ENCODE data around the gene ASB16. TPM values are rescaled to one million over a fixed set of nuclear protein-coding genes. Genes with fewer than 3 reads are reported as not detected.
A peak's percentile ranks its signal among the peaks of the same experiment; 100 is the strongest.

Gene ASB16
- total and polyA plus RNA-seq, 4 donors: 0.11 to 3.1 (median 1.4) TPM; not detected in 1

GRCh38 chr17:44197980-44198720 lies 27.6 kb downstream of the ASB16 start:
- H3K4me1 ChIP-seq (ENCODE audit: control insufficient read depth, insufficient read depth, low read length): peaks cover 25% of the 10 kb centered on the region
- peaks cover 47% of the 10 kb centered on the region for H3K36me3 ChIP-seq (ENCODE audit: control insufficient read depth, insufficient read depth, low read length)
- H3K27ac ChIP-seq (ENCODE audit: low read depth, low read length): peak overlapping the region; percentile 91
- no peaks in the 10 kb centered on the region for H3K9me3 ChIP-seq (ENCODE audit: control insufficient read depth, insufficient read depth, low read length)
- H3K27me3 ChIP-seq (ENCODE audit: control insufficient read depth, insufficient read depth, low read length): no peaks in the 10 kb centered on the region
- peak in 2 of 6 donors; percentile 36 to 61 for DNase-seq (ENCODE audit: low read depth in 4 of 6, low spot score in 6 of 6)
- WGBS (ENCODE audit: insufficient coverage): 59% methylated on average over 2 of the region's 11 CpGs
- H3K4me3 ChIP-seq (ENCODE audit: low read depth, low read length): peak overlapping the region; percentile 77

GRCh38 chr17:44198721-44199552 lies 28.4 kb downstream of the ASB16 start:
- peaks cover 39% of the 10 kb centered on the region for H3K36me3 ChIP-seq (ENCODE audit: control insufficient read depth, insufficient read depth, low read length)
- H3K4me3 ChIP-seq (ENCODE audit: low read depth, low read length): peak overlapping the region; percentile 77
- H3K4me1 ChIP-seq (ENCODE audit: control insufficient read depth, insufficient read depth, low read length): peaks cover 25% of the 10 kb centered on the region
- H3K27ac ChIP-seq (ENCODE audit: low read depth, low read length): peak overlapping the region; percentile 91
- H3K9me3 ChIP-seq (ENCODE audit: control insufficient read depth, insufficient read depth, low read length): no peaks in the 10 kb centered on the region
- DNase-seq (ENCODE audit: low read depth in 4 of 6, low spot score in 6 of 6): peak in 2 of 6 donors; percentile 75 to 77
- no peaks in the 10 kb centered on the region for H3K27me3 ChIP-seq (ENCODE audit: control insufficient read depth, insufficient read depth, low read length)
- 0% methylated on average over 32 of the region's 68 CpGs for WGBS (ENCODE audit: insufficient coverage)

- DNase-seq (ENCODE audit: low read depth in 4 of 6, low spot score in 6 of 6): peak in 5 of 6 donors; percentile 84 to 99 (median 95)
- peak within 1 kb of the TSS; percentile 97 for H3K27ac ChIP-seq (ENCODE audit: low read depth, low read length)
- under 1% methylated on average over 90 of the region's 126 CpGs for WGBS (ENCODE audit: insufficient coverage)
- peaks cover 30% of the 10 kb centered on the region for H3K36me3 ChIP-seq (ENCODE audit: control insufficient read depth, insufficient read depth, low read length)
- H3K27me3 ChIP-seq (ENCODE audit: control insufficient read depth, insufficient read depth, low read length): no peaks in the 10 kb centered on the region
- no peaks in the 10 kb centered on the region for H3K9me3 ChIP-seq (ENCODE audit: control insufficient read depth, insufficient read depth, low read length)
- H3K4me3 ChIP-seq (ENCODE audit: low read depth, low read length): peak within 1 kb of the TSS; percentile 77
- H3K4me1 ChIP-seq (ENCODE audit: control insufficient read depth, insufficient read depth, low read length): peaks cover 25% of the 10 kb centered on the region
Measured at GRCh38 chr17:44199553-44200477, 29.3 kb downstream of the ASB16 start, which contains the start of gene ATXN7L3. Gene ATXN7L3 (minus strand): TSS chr17:44199884. CDS start chr17:44198070, 1,814 bp downstream.

GRCh38 chr17:44200478-44201155 lies 30.1 kb downstream of the ASB16 start:
- Histone ChIP-seq H3K4me1 (ENCODE audit: control insufficient read depth, insufficient read depth, low read length) (peaks cover 25% of the 10 kb centered on the region), H3K4me3 (ENCODE audit: low read depth, low read length) (peak overlapping the region; percentile 71), H3K9me3 (ENCODE audit: control insufficient read depth, insufficient read depth, low read length) (no peaks in the 10 kb centered on the region), H3K27me3 (ENCODE audit: control insufficient read depth, insufficient read depth, low read length) (no peaks in the 10 kb centered on the region), H3K36me3 (ENCODE audit: control insufficient read depth, insufficient read depth, low read length) (peaks cover 22% of the 10 kb centered on the region), H3K27ac (ENCODE audit: low read depth, low read length) (peak overlapping the region; percentile 97)
- DNase-seq (ENCODE audit: low read depth in 4 of 6, low spot score in 6 of 6): no peak
- 6% methylated on average over 29 of the region's 36 CpGs for WGBS (ENCODE audit: insufficient coverage)

- no peak overlapping the region for H3K4me3 ChIP-seq (ENCODE audit: low read depth, low read length)
- WGBS (ENCODE audit: insufficient coverage): 79% methylated on average over 4 of the region's 4 CpGs
- H3K27me3 ChIP-seq (ENCODE audit: control insufficient read depth, insufficient read depth, low read length): no peaks in the 10 kb centered on the region
- H3K4me1 ChIP-seq (ENCODE audit: control insufficient read depth, insufficient read depth, low read length): peaks cover 16% of the 10 kb centered on the region
- no peak overlapping the region for H3K27ac ChIP-seq (ENCODE audit: low read depth, low read length)
- peaks cover 21% of the 10 kb centered on the region for H3K36me3 ChIP-seq (ENCODE audit: control insufficient read depth, insufficient read depth, low read length)
- no peaks in the 10 kb centered on the region for H3K9me3 ChIP-seq (ENCODE audit: control insufficient read depth, insufficient read depth, low read length)
- no peak for DNase-seq (ENCODE audit: low read depth in 4 of 6, low spot score in 6 of 6)
Measured at GRCh38 chr17:44202756-44203155, 32.3 kb downstream of the ASB16 start.

- Histone ChIP-seq H3K36me3 (ENCODE audit: control insufficient read depth, insufficient read depth, low read length) (peaks cover 30% of the 10 kb centered on the region), H3K4me1 (ENCODE audit: control insufficient read depth, insufficient read depth, low read length) (peaks cover 5% of the 10 kb centered on the region), H3K4me3 (ENCODE audit: low read depth, low read length) (no peak overlapping the region), H3K27me3 (ENCODE audit: control insufficient read depth, insufficient read depth, low read length) (no peaks in the 10 kb centered on the region), H3K27ac (ENCODE audit: low read depth, low read length) (no peak overlapping the region), H3K9me3 (ENCODE audit: control insufficient read depth, insufficient read depth, low read length) (no peaks in the 10 kb centered on the region)
- WGBS (ENCODE audit: insufficient coverage): 55% methylated on average over 9 of the region's 9 CpGs
- peak in 2 of 6 donors; percentile 65 to 85 for DNase-seq (ENCODE audit: low read depth in 4 of 6, low spot score in 6 of 6)
Measured at GRCh38 chr17:44203731-44204440, 33.4 kb downstream of the ASB16 start.

- Histone ChIP-seq H3K36me3 (ENCODE audit: control insufficient read depth, insufficient read depth, low read length) (peaks cover 36% of the 10 kb centered on the region), H3K27me3 (ENCODE audit: control insufficient read depth, insufficient read depth, low read length) (no peaks in the 10 kb centered on the region), H3K4me3 (ENCODE audit: low read depth, low read length) (no peak overlapping the region), H3K4me1 (ENCODE audit: control insufficient read depth, insufficient read depth, low read length) (peaks cover 5% of the 10 kb centered on the region), H3K27ac (ENCODE audit: low read depth, low read length) (no peak overlapping the region), H3K9me3 (ENCODE audit: control insufficient read depth, insufficient read depth, low read length) (no peaks in the 10 kb centered on the region)
- WGBS (ENCODE audit: insufficient coverage): 100% methylated on average over 2 of the region's 5 CpGs
- DNase-seq (ENCODE audit: low read depth in 4 of 6, low spot score in 6 of 6): no peak
Measured at GRCh38 chr17:44204441-44204882, 34.0 kb downstream of the ASB16 start.

- no peak for DNase-seq (ENCODE audit: low read depth in 4 of 6, low spot score in 6 of 6)
- Histone ChIP-seq H3K27ac (ENCODE audit: low read depth, low read length) (no peak overlapping the region), H3K27me3 (ENCODE audit: control insufficient read depth, insufficient read depth, low read length) (no peaks in the 10 kb centered on the region), H3K9me3 (ENCODE audit: control insufficient read depth, insufficient read depth, low read length) (no peaks in the 10 kb centered on the region), H3K4me3 (ENCODE audit: low read depth, low read length) (no peak overlapping the region), H3K36me3 (ENCODE audit: control insufficient read depth, insufficient read depth, low read length) (peaks cover 53% of the 10 kb centered on the region), H3K4me1 (ENCODE audit: control insufficient read depth, insufficient read depth, low read length) (peaks cover 11% of the 10 kb centered on the region)
- 76% methylated on average over 11 of the region's 13 CpGs for WGBS (ENCODE audit: insufficient coverage)
Measured at GRCh38 chr17:44205962-44206824, 35.7 kb downstream of the ASB16 start.
